ENCODE data around the gene SNAPC2.
"Not testable (repeated sequence)": the region's sequence is repeated elsewhere in the genome, so short reads cannot be mapped to it uniquely, and the experiment has no call there.

SNAPC2 gene

GRCh38 chr19:7888826-7889217 lies 31.3 kb upstream of the SNAPC2 start:
- DNase-seq: no peak

DNA sequence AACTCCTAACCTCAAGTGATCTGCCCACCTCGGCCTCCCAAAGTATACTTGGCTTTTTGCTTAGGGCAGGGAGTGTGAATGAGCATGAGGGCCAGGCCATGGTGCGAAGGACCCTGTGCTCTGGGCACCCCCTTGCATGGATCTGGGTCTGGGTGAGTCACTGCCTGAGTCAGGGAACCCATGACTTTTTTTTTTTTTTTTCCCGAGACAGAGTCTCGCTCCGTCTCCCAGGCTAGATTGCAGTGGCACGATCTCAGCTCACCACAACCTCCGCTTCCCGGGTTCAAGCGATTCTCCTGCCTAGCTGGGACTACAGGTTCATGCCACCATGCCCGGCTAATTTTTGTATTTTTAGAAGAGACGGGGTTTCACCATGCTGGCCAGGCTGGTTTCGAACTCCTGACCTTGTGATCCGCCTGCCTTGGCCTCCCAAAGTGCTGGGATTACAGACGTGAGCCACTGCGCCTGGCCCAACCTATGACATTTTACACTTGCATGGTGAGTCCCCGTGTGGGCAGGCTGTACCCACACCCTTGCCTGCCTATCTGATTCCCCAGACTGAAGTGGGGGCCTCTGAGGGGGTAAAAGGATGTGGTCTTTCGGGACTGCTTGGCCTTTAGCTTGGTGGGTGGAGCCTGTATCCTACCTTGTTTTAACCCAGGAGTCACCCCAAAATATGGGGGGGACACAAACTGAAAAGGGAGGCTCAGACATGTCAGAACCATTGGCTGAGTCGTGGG lies 26.6 kb upstream of the SNAPC2 start:
- not testable (repeated sequence) for DNase-seq

GRCh38 chr19:7894612-7895309 lies 25.4 kb upstream of the SNAPC2 start:
- DNase-seq: no peak

GRCh38 chr19:7895565-7895964 lies 24.6 kb upstream of the SNAPC2 start:
- no peak for DNase-seq

DNA sequence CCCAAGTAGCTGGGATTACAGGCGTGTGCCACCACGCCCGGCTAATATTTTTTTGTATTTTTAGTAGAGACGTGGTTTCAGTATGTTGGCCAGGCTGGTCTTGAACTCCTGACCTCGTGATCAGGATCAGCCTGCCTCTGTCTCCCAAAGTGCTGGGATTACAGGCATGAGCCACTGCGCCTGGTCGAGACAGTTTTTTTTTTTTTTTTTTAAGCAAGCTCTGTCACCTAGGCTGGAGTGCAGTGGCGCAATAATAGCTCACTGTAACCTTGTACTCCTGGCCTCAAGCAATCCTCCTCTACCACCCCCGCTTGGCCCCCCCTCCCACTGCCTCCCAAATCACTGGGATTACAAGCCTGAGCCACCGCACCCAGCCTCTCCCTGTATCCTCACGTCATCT lies 22.8 kb upstream of the SNAPC2 start:
- DNase-seq: no peak

GRCh38 chr19:7898967-7899366 lies 21.2 kb upstream of the SNAPC2 start:
- no peak for DNase-seq

DNA sequence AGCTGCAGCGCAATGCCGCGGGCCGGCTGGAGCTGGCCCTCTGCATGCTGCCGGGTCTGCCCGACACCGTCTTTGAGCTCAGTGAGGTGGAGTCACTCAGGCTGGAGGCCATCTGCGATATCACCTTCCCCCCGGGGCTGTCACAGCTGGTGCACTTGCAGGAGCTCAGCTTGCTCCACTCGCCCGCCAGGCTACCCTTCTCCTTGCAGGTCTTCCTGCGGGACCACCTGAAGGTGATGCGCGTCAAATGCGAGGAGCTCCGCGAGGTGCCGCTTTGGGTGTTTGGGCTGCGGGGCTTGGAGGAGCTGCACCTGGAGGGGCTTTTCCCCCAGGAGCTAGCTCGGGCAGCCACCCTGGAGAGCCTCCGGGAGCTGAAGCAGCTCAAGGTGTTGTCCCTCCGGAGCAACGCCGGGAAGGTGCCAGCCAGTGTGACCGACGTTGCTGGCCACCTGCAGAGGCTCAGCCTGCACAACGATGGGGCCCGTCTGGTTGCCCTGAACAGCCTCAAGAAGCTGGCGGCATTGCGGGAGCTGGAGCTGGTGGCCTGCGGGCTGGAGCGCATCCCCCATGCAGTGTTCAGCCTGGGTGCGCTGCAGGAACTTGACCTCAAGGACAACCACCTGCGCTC lies 20.3 kb upstream of the SNAPC2 start:
- no peak for DNase-seq

GRCh38 chr19:7900401-7900870 lies 19.7 kb upstream of the SNAPC2 start:
- DNase-seq: no peak

DNA sequence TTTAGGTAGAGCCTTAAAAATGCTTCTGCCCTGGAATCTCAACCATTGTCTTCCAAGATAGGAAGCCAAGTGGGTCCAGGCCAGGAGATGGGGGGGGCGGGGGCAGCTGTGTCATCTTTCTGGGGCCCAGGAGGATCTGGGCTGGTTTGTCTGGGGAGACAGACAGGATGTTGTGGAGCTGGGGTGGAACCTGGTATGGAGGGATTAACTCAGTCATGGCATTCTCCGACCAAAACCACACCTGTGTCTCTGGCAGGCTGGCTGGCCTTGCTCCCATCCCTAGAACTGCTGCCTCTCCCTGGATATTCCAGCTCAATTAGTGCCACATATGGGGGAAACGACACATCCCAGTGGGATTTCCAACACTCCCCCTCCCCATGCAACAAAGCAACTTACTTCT lies 19.2 kb upstream of the SNAPC2 start:
- DNase-seq: no peak

DNA sequence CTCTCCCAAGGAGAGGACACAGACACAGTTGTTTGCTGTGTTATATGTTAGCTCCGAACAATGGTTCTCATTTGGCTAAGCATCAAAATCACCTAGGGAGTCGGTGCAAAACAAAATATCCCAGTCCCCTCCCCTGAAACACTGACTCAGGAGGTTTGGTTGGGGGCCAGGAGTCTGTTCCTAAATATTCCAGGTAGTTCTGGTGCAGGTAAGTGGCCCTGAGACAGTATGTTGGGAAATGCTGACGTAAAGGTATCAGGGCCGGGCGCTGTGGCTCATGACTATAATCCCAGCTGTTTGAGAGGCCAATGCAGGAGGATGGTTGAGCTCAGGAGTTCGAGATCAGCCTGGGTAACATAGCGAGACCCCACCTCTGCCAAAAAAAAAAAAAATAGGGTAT lies 18.8 kb upstream of the SNAPC2 start:
- DNase-seq: no peak

DNA sequence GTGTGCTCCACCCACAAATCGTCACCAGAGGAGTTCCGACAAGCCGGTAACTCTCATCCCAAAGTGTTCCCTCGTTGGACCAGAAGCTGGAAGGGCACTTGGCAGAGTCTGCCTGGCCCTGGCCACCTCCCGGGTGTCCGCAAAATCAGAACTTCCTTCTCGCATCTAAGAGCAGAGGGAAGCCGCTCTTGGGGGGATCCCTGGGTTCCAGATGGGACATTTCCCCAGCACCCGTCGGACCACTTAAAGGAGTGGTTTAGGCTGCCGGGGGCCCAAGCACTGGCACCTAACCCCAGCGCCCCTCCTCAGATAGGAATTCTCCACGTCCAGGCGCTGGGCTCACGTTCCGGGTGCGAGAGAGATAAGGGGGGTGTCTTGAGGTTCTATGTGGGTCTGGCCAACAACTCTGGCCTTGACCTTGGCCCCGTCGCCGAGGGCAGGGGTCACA lies 17.3 kb upstream of the SNAPC2 start:
- no peak for DNase-seq

DNA sequence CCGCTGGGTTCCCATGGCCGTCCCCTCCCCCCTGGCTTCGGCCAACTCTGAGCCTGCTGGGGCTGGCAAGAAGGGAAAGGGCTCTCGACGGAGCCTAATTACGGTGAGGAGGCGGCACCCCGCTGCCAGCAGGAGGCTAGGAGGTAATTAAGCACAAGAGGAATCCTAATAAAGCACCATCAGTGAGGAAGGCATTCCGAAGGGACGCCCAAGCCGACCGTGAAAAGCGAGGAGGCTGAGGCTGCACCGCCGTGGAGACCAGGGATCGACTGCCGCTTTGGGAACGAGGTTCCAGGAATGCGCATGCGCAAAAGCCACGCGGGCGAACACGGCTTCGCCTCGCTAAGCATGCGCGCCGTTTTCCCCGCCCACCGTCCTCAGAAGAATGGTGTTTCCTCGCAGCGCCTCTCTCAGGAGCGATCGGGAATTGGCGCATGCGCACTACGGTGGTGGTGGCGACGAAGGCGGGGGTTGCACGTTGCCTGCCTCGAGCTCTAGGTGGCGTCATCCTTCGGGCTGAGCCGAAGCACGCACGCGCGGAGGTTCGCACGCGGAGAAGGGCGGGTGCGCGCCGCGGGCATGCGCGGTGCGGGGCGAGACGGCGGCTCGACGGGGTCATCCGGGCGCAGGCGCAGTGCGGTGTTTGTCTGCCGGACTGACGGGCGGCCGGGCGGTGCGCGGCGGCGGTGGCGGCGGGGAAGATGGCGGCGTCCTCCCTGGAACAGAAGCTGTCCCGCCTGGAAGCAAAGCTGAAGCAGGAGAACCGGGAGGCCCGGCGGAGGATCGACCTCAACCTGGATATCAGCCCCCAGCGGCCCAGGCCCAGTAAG lies 16.7 kb upstream of the SNAPC2 start, which contains the start of gene MAP2K7:
Gene MAP2K7 (plus strand): TSS at position 634 of the 830 bp plus-strand sequence. CDS start 68 bp downstream, at position 702.
- peak; percentile 94 to 98 for DNase-seq

DNA sequence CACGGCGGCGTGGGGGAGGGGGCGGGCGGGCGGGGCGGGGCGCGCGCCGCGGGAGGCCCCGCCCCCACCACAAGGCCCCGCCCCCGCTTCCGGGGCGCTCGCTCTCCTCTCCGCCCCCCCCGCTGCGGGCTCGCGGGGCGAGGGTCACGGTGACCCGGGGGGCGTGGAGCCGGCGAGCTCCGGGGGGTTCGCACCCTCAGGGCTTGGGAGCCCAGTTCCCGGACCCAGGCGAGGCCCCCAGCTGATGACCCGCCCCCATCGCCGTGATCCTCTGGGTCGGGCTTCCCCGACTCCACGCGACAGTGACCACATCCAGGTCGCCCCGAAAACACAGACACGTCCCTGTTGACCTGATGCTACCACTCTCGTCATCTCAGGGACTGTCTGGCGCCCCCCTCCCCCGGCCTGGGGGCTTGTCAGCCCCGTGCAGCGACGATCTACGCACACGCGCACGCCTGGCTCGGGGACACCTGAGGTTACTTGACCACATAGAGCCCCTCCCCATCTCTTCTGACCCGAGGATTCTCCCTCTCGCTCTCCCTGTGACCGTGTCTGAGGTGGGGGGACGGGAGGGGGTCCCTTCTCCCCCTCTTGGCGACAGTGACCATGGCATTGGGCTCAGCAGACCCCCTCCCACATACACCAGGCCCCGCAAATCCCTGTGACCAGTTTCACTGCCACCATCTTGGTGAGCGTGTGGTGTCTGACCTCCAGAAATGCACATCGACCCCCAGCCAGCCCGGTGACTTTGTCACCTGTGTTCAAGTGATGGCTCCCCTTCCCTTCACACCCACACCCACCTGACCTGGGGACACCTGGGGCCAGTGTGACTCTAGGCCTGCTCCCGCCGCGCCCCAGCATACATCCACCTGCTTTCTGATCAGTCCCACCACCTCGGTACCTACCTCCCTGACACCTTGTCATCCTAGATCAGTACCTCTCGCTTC lies 15.8 kb upstream of the SNAPC2 start:
- DNase-seq: no peak

- DNase-seq: no peak
Observed at GRCh38 chr19:7905268-7905667, 14.9 kb upstream of the SNAPC2 start.

- DNase-seq: no peak
Observed at GRCh38 chr19:7905859-7906258, 14.3 kb upstream of the SNAPC2 start.

DNA sequence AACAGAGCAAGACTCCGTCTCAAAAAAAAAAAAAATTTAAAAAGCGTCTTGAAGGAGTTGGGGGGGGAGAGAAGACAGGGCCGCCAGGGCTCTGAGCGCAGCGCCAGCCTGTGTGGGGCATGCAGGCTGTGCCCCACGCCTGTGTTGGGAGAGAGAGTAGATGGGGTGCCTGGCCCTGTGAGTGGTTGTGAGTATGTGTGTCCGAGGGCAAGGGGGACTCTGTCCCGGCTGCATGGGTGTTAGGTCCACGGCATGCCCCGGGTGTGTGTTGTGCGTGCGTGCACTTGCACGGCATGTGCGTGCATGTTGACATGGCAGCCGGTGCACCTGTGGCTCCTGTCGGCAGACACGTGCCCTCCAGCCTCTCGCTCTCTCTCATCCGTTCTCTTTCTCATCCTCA lies 13.0 kb upstream of the SNAPC2 start:
- no peak for DNase-seq

DNA sequence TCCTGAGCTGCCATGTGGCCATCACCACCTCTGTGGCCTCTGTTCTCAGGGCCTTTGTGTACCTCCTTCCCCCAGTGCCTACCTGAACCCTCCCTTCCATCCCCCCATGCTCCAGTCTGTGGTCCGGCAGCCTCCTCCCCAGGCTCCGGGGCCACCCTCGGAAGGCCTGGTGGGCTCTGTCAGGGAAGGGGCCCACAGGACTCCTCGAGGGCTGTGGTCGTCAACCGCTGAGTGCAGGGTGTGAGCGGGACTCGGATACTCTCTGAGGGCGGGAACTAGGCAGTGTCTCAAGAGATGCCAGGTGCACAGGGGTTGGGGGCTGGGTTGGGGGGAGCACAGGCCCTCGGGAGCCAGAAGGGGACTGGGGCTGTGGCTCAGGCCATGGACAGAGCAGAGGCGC lies 12.6 kb upstream of the SNAPC2 start:
- no peak for DNase-seq

DNA sequence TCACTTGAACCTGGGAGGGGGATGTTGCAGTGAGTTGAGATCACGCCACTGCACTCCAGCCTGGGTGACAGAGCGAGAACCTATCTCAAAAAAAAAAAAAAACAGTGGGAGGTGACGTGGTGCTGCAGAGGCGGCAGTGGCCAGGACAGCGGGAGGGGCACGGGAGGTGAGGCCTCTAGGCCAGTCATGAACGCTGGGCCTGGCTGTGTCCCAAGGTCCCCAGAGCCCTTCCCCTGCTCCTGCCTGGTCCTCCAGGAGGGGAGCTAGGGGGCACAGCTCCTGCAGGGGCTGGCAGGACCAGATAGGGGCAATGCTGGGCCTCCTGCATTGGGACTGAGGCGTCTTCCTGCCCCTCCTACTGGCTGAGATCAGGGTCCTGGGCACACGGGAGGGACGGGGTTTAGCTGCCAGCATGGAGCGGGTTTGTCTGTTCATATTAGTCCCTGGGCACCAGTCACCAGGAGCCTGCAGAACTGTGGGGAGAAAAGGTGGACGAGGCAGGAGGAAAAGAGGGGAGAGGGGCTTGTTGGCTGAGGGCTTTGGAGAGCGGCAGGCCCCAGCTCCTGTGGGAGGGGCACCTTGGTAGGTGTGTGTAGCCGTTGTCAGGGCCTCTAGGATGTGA lies 11.9 kb upstream of the SNAPC2 start:
- DNase-seq: no peak

DNA sequence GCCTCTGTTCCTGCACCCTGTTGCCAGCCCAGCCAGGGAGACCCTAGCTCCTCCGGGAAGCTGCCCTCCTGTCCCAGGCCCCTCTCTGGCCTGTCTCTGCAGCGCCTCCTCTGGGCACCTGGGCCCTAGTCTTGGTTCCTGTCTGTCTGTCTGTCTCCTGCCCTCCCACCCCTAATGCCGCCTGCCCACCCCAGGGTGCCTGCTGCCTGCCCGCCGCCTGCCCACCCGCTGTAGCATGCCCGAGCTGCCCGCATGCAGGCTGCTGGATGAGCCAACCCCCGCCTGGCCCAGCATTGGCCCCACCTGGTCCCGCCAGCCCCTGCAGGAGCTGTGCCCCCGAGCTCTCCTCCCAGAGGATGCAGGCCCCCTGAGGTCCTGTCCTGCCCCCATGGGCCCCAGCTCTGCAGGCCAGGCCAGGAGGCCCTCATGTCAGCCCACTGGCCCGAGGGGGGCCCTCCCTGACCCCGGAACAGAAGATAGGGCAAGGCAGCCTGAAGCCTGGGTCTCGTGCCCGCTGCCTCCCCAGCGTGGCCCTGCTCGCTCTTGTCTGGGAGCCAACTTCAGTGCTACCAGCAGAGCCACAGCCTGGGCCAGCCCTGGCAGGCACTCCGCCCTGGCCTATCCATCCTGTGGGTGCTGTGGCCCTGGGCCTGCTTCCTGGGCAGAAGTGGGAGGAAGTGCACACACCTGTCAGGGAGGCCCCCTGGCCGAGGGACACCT lies 11.2 kb upstream of the SNAPC2 start:
- DNase-seq: no peak

DNA sequence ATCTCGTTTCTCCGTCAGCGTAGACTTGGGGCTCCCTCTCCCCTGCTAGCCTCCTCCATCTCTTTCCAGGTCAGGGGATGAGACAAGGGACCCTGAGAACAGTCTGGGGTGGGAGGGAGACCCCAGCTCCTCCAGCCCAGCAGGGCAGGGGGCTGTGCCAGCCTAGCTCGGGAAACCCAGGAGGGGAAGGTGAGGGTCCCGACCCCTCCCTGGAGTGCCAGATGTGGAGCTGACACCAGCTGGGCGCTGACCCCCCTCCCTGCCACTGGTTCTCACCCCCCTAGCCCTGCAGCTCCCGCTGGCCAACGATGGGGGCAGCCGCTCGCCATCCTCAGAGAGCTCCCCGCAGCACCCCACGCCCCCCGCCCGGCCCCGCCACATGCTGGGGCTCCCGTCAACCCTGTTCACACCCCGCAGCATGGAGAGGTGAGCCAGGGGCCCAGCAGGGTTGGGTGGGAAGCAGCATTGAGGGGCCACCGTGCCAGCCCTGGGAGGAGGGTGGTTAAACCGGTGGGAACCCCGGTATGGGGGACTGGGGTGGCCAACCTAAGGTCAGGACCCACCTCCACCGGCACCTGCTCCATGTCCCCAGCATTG lies 10.6 kb upstream of the SNAPC2 start:
- DNase-seq: no peak

All from NCI-H1930 (cell line).